Spleen (tissue), 11 donors: ENCODE data around the gene ALG11. TPM values are rescaled to one million over a fixed set of nuclear protein-coding genes. Genes with fewer than 3 reads are reported as not detected.

ENCODE experiments used
- DNase-seq: peaks from one replicate; pipeline ENCODE4 v3.0.0-alpha.2; 2020
- H3K27ac ChIP-seq, 8 donors: fragments of 200-600 bp; sonication (generic) in 7 of 8; 1 replicate in 4 of 8; 2 replicates in 4 of 8; pipeline versions ENCODE4 v1.5.0 to v1.8.0; 2016 to 2021; ENCODE audit warnings: inconsistent platforms in 4 of 8, mild to moderate bottlenecking in 4 of 8, moderate library complexity in 1 of 8
- H3K27me3 ChIP-seq, 7 donors: fragments of 200-600 bp; sonication (generic) in 6 of 7; replicated peaks in 1 of 7; 1 replicate in 4 of 7; 2 replicates in 3 of 7; pipeline versions ENCODE4 v1.5.0 to v1.8.0; 2016 to 2021; ENCODE audit warnings: inconsistent platforms in 3 of 7, mild to moderate bottlenecking in 1 of 7
- H3K36me3 ChIP-seq, 6 donors: fragments of 200-600 bp; sonication (generic) in 5 of 6; 1 replicate in 4 of 6; 2 replicates in 2 of 6; pipeline versions ENCODE4 v1.5.0 to v1.8.0; 2016 to 2021; ENCODE audit warnings: inconsistent platforms in 2 of 6
- H3K4me1 ChIP-seq, 6 donors: fragments of 200-600 bp; sonication (generic) in 5 of 6; 1 replicate in 3 of 6; 2 replicates in 3 of 6; pipeline versions ENCODE4 v1.5.0 to v1.8.0; 2016 to 2021; ENCODE audit warnings: inconsistent platforms in 3 of 6
- H3K4me3 ChIP-seq, 8 donors: fragments of 200-600 bp; sonication (generic) in 7 of 8; 1 replicate in 4 of 8; 2 replicates in 4 of 8; pipeline versions ENCODE4 v1.5.0 to v1.8.0; 2016 to 2021; ENCODE audit warnings: inconsistent platforms in 4 of 8, mild to moderate bottlenecking in 4 of 8, moderate library complexity in 2 of 8
- H3K9me3 ChIP-seq, 8 donors: fragments of 200-600 bp; sonication (generic) in 7 of 8; 1 replicate in 4 of 8; 2 replicates in 4 of 8; pipeline versions ENCODE4 v1.5.0 to v1.8.0; 2016 to 2021; ENCODE audit warnings: inconsistent platforms in 4 of 8
- POLR2A ChIP-seq, 3 donors: fragments of 450-650 bp; IDR thresholded peaks; one replicate each; pipeline ENCODE4 v1.5.1; 2017; ENCODE audit warnings: antibody characterized with exemption in 3 of 3, mild to moderate bottlenecking in 1 of 3
- POLR2AphosphoS5 ChIP-seq, 3 donors: sonication (generic); formaldehyde crosslinking; IDR thresholded peaks; one replicate each; pipeline ENCODE4 v1.5.1; 2017; ENCODE audit warnings: antibody characterized with exemption in 3 of 3
- WGBS, 5 donors: extraction: QIAGEN DNeasy Blood & Tissue Kit in 3 of 5; methylation state at CpG; one replicate each; pipeline versions ENCODE4 v1.1.5 to v1.1.7; 2013 to 2018; 5-methylcytosine and 5-hydroxymethylcytosine counted together
- intact Hi-C: fragments of 100-400 bp; cut with DNase I; formaldehyde crosslinking; loops from one replicate; pipeline ENCODE4 v1.15.0; 2023; ENCODE audit warnings: low total_unique reads
- polyA plus RNA-seq, 3 donors: library from polyadenylated mRNA; stranded (reverse); fragments of 200-250 nt; gene quantifications; one replicate each; pipeline ENCODE4 v1.2.1, GENCODE V29; 2013
- total RNA-seq, 7 donors: library from RNA; depleted of rRNA in 3 of 7; stranded (reverse); fragments of >200 nt in 3 of 7; fragmentation: NEBNext Ultra II Directional in 4 of 7; extraction: Animal tissue kit (Norgen Biotek cat#: 25700) in 4 of 7; gene quantifications; one replicate each; pipeline versions ENCODE4 v1.1.0 to v1.2.1, GENCODE V29; 2016 to 2021
- TF ChIP-seq, protein P1 (sequence below), 11 experiments: fragments of 200-600 bp in 7 of 11; fragments of 450-650 bp in 4 of 11; sonication (generic) in 4 of 11; IDR thresholded peaks in 8 of 11; conservative IDR thresholded peaks in 3 of 11; 1 replicate in 7 of 11; 2 replicates in 4 of 11; pipeline versions ENCODE4 v1.4.0 to v1.8.0; 2016 to 2021; ENCODE audit warnings: antibody characterized with exemption in 11 of 11, inconsistent platforms in 4 of 11, mild to moderate bottlenecking in 1 of 11
- donor health status: healthy with polysubstance abuse.
- donor health status: DM: no; HTN: no; CAD: no; lungs with moderate emphysema.
- donor health status: DM: no; HTN: no; CAD: no.
- donor health status: Bipolar disorder and iron deficiency.
- donor health status: healthy.
- donor health status: DM: no; HTN: no; CAD: no.
- donor health status: DM: yes; HTN: yes; CAD: no.

Gene ALG11
- total and polyA plus RNA-seq, 10 donors: 3.0 to 32.2 (median 27.6) TPM

DNA sequence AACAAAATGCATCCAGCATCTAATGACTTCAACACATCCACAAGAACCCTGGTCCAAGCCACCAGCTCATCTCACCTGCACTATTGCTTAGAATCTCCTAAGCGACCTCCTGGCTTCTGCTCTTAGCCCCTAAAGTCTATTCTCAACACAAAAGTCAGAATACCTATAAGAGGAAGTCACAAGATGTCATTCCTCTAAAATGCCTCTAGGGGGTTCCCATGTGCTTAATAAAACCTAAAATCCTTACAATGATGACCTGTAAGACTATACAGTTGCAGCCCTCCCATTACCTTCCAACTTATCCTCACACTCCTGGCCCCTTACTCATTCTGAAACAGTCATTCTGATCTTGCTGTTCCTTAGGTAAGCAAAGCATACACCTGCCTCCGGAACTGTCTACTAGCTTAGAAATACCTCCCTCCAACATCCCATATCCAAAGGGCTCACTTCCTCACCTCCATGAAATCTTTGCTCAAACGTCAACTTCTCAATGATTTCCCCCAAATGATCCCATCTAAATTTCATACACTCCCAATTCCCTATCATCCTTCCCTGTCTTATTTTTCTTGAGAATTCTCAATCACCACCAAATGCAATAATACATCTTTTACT, 11.0 kb upstream of the ALG11 start:
- TF ChIP-seq POLR2A (IDR thresholded peaks at IDR 0.05) (no peak), POLR2AphosphoS5 (IDR thresholded peaks at IDR 0.05) (no peak)
- TF ChIP-seq, protein P1, sequence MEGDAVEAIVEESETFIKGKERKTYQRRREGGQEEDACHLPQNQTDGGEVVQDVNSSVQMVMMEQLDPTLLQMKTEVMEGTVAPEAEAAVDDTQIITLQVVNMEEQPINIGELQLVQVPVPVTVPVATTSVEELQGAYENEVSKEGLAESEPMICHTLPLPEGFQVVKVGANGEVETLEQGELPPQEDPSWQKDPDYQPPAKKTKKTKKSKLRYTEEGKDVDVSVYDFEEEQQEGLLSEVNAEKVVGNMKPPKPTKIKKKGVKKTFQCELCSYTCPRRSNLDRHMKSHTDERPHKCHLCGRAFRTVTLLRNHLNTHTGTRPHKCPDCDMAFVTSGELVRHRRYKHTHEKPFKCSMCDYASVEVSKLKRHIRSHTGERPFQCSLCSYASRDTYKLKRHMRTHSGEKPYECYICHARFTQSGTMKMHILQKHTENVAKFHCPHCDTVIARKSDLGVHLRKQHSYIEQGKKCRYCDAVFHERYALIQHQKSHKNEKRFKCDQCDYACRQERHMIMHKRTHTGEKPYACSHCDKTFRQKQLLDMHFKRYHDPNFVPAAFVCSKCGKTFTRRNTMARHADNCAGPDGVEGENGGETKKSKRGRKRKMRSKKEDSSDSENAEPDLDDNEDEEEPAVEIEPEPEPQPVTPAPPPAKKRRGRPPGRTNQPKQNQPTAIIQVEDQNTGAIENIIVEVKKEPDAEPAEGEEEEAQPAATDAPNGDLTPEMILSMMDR (IDR thresholded peaks at IDR 0.05 in 8 of 11, conservative IDR thresholded peaks at IDR 0.05 in 3 of 11): peak; percentile 37 to 80 (median 72)
- H3K36me3 ChIP-seq: no peaks in the 10 kb centered on the region
- no peaks in the 10 kb centered on the region for H3K9me3 ChIP-seq
- peaks cover 0 to 6% (median 0%) of the 10 kb centered on the region in 7 donors for H3K27me3 ChIP-seq
- peaks cover 0 to under 1% (median 0%) of the 10 kb centered on the region in 6 donors for H3K4me1 ChIP-seq
- no peak overlapping the region for H3K27ac ChIP-seq
- 45 to 50% (median 49%) methylated on average over 3 of the region's 3 CpGs for WGBS, 5 donors
- no peak overlapping the region for H3K4me3 ChIP-seq
- intact Hi-C loops: loop anchor here (10.0 kb wide), 1 partner anchor 124 kb away; the partner anchor contains the start of gene NEK5
- no peak for DNase-seq

DNA sequence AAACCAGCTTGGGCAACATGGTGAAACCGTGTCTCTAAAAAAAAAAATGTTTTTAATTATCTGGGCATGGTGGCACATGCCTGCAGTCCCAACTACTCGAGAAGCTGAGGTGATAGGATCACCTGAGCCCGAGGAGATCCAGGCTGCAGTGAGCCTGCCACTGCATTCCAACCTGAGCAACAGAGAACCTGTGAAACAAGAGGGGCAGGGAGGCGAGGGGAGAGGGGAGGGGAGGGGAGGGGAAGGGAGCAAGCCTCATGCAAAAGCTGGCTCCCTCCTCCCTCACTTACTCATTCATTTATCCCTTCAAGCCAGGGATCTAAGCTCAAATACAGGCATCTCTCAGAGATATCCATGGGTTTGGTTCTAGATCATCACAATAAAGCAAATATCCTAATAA, 9.8 kb upstream of the ALG11 start:
- intact Hi-C loops: loop anchor here (10.0 kb wide), 1 partner anchor 122 kb away; the partner anchor contains the start of gene NEK5

GRCh38 chr13:52003541-52003940, 8.7 kb upstream of the ALG11 start:
- no peak for DNase-seq
- H3K27me3 ChIP-seq: peaks cover 0 to 6% (median 0%) of the 10 kb centered on the region in 7 donors
- no peaks in the 10 kb centered on the region for H3K9me3 ChIP-seq
- intact Hi-C loops: loop anchor here (10.0 kb wide), 1 partner anchor 121 kb away; the partner anchor contains the start of gene NEK5
- TF ChIP-seq POLR2A (IDR thresholded peaks at IDR 0.05) (no peak), POLR2AphosphoS5 (IDR thresholded peaks at IDR 0.05) (no peak)
- TF ChIP-seq, protein P1 (IDR thresholded peaks at IDR 0.05 in 8 of 11, conservative IDR thresholded peaks at IDR 0.05 in 3 of 11): no peak
- no peak overlapping the region for H3K4me3 ChIP-seq
- no peaks in the 10 kb centered on the region for H3K36me3 ChIP-seq
- no peak overlapping the region for H3K27ac ChIP-seq
- H3K4me1 ChIP-seq: no peaks in the 10 kb centered on the region
- 86 to 91% (median 89%) methylated on average over 4 of the region's 4 CpGs for WGBS, 5 donors

More for the DNA sequence above, 9.8 kb upstream of the ALG11 start:
- no peak for TF ChIP-seq POLR2A (IDR thresholded peaks at IDR 0.05)
- TF ChIP-seq POLR2AphosphoS5 (IDR thresholded peaks at IDR 0.05): no peak
- TF ChIP-seq, protein P1 (IDR thresholded peaks at IDR 0.05 in 8 of 11, conservative IDR thresholded peaks at IDR 0.05 in 3 of 11): no peak
- Histone ChIP-seq H3K27me3 (peaks cover 0 to 6% (median 0%) of the 10 kb centered on the region in 7 donors), H3K27ac (no peak overlapping the region), H3K4me1 (no peaks in the 10 kb centered on the region), H3K9me3 (no peaks in the 10 kb centered on the region), H3K36me3 (no peaks in the 10 kb centered on the region), H3K4me3 (no peak overlapping the region)
- no peak for DNase-seq
- WGBS, 5 donors: 72 to 86% (median 79%) methylated on average over 3 to 4 of the region's 4 CpGs

GRCh38 chr13:52004511-52005170, 7.6 kb upstream of the ALG11 start:
- Histone ChIP-seq H3K36me3 (no peaks in the 10 kb centered on the region), H3K4me1 (no peaks in the 10 kb centered on the region), H3K9me3 (no peaks in the 10 kb centered on the region), H3K27me3 (peaks cover 0 to 10% (median 0%) of the 10 kb centered on the region in 7 donors), H3K27ac (no peak overlapping the region), H3K4me3 (no peak overlapping the region)
- no peak for TF ChIP-seq POLR2A (IDR thresholded peaks at IDR 0.05)
- TF ChIP-seq, protein P1 (IDR thresholded peaks at IDR 0.05 in 8 of 11, conservative IDR thresholded peaks at IDR 0.05 in 3 of 11): no peak
- TF ChIP-seq POLR2AphosphoS5 (IDR thresholded peaks at IDR 0.05): no peak
- no peak for DNase-seq
- intact Hi-C loops: loop anchor here (10.0 kb wide), 1 partner anchor 120 kb away; the partner anchor contains the start of gene NEK5
- 81 to 84% (median 82%) methylated on average over 7 of the region's 7 CpGs for WGBS, 5 donors
